HepG2 (cell line): ENCODE results near the gene ODAD4. TPM values are rescaled to one million over a fixed set of nuclear protein-coding genes. Genes with fewer than 3 reads are reported as not detected.

ENCODE experiments used
- DMAP1 ChIP-seq: IDR thresholded peaks from 2 replicates; pipeline ENCODE4 v1.6.1; 2016
- DMTF1 ChIP-seq: sonication (generic); formaldehyde crosslinking; IDR thresholded peaks from 2 replicates; pipeline ENCODE4 v1.4.0; 2020; ENCODE audit warnings: mild to moderate bottlenecking, missing genetic modification reagents
- FOXA3 ChIP-seq: IDR thresholded peaks from 2 replicates; pipeline ENCODE4 v1.6.1; 2016; ENCODE audit warnings: missing genetic modification reagents, missing compliant biosample characterization
- GZF1 ChIP-seq: sonication (generic); formaldehyde crosslinking; IDR thresholded peaks from 2 replicates; pipeline ENCODE4 v1.5.1; 2020; ENCODE audit warnings: mild to moderate bottlenecking, missing genetic modification reagents
- MIXL1 ChIP-seq: IDR thresholded peaks from 2 replicates; pipeline ENCODE4 v1.6.1; 2016
- NAIF1 ChIP-seq: sonication (generic); formaldehyde crosslinking; IDR thresholded peaks from 2 replicates; pipeline ENCODE4 v1.5.0; 2020; ENCODE audit warnings: mild to moderate bottlenecking, missing genetic modification reagents, borderline replicate concordance
- POLR2AphosphoS2 ChIP-seq: IDR thresholded peaks from 2 replicates; pipeline ENCODE4 v1.6.1; 2011; ENCODE audit warnings: low read depth, low read length, improper control_type of control experiment
- SOX13 ChIP-seq, 3 experiments: fragments of 450-650 bp in 1 of 3; sonication (generic) in 1 of 3; formaldehyde crosslinking in 1 of 3; IDR thresholded peaks in 2 of 3; conservative IDR thresholded peaks in 1 of 3; 2 replicates each; pipeline versions ENCODE4 v1.5.0 to v1.6.1; 2016 to 2020; ENCODE audit warnings: antibody characterized with exemption in 1 of 3, mild to moderate bottlenecking in 1 of 3, missing compliant biosample characterization in 1 of 3, missing genetic modification reagents in 1 of 3, moderate library complexity in 1 of 3
- TFDP2 ChIP-seq: sonication (generic); formaldehyde crosslinking; IDR thresholded peaks from 2 replicates; pipeline ENCODE4 v1.4.0; 2020; ENCODE audit warnings: missing genetic modification reagents
- ZBED4 ChIP-seq: sonication (generic); formaldehyde crosslinking; IDR thresholded peaks from 2 replicates; pipeline ENCODE4 v1.4.0; 2020; ENCODE audit warnings: missing genetic modification reagents, borderline replicate concordance
- ZNF274 ChIP-seq: sonication (generic); formaldehyde crosslinking; IDR thresholded peaks from 2 replicates; pipeline ENCODE4 v1.5.1; 2020; ENCODE audit warnings: mild to moderate bottlenecking, missing genetic modification reagents
- ZNF34 ChIP-seq: sonication (generic); formaldehyde crosslinking; IDR thresholded peaks from 2 replicates; pipeline ENCODE4 v1.4.0; 2020; ENCODE audit warnings: mild to moderate bottlenecking, missing genetic modification reagents, borderline replicate concordance
- ZNF589 ChIP-seq: sonication (generic); formaldehyde crosslinking; conservative IDR thresholded peaks from 2 replicates; pipeline ENCODE4 v1.8.0; 2022; ENCODE audit warnings: mild to moderate bottlenecking, moderate library complexity, missing genetic modification reagents
- ZNF790 ChIP-seq: sonication (generic); formaldehyde crosslinking; IDR thresholded peaks from 2 replicates; pipeline ENCODE4 v1.8.0; 2022; ENCODE audit warnings: missing genetic modification reagents, mild to moderate bottlenecking, borderline replicate concordance
- ZSCAN12 ChIP-seq: sonication (generic); formaldehyde crosslinking; IDR thresholded peaks from 2 replicates; pipeline ENCODE4 v1.9.0; 2021; ENCODE audit warnings: mild to moderate bottlenecking, missing genetic modification reagents
- ZSCAN31 ChIP-seq: sonication (generic); formaldehyde crosslinking; IDR thresholded peaks from 2 replicates; pipeline ENCODE4 v1.5.0; 2020; ENCODE audit warnings: low read depth, mild to moderate bottlenecking, missing genetic modification reagents
- ZUFSP ChIP-seq: sonication (generic); formaldehyde crosslinking; IDR thresholded peaks from 2 replicates; pipeline ENCODE4 v1.9.0; 2021; ENCODE audit warnings: missing genetic modification reagents, mild to moderate bottlenecking, borderline replicate concordance
- polyA plus RNA-seq, 8 experiments: library from polyadenylated mRNA; depleted of rRNA in 3 of 8; stranded (reverse) in 7 of 8; unstranded in 1 of 8; fragments of >200 nt; fragmentation: Illumina TruSeq in 4 of 8; extraction: Trizol in 4 of 8; gene quantifications; 2 replicates each; pipeline versions ENCODE4 v1.2.1 to v1.2.3, GENCODE V29; 2011 to 2016; ENCODE audit warnings: low read depth in 4 of 8, missing spikeins in 1 of 8, mixed read lengths in 1 of 8; ENCODE audit not compliant: insufficient read depth in 1 of 8
- total RNA-seq, 5 experiments: library from RNA; depleted of rRNA; stranded (reverse); fragments of >200 nt; fragmentation: Illumina TruSeq; extraction: Trizol; gene quantifications; 2 replicates each; pipeline ENCODE4 v1.2.3, GENCODE V29; 2016; ENCODE audit warnings: low read depth in 1 of 5
- TF ChIP-seq, protein P1 (sequence below), 2 experiments: fragments of 450-650 bp in 1 of 2; sonication (generic) in 1 of 2; formaldehyde crosslinking; IDR thresholded peaks; 2 replicates each; pipeline versions ENCODE4 v1.5.0 to v1.8.0; 2020 to 2022; ENCODE audit warnings: mild to moderate bottlenecking in 1 of 2, missing genetic modification reagents in 1 of 2

The ODAD4 gene
- total and polyA plus RNA-seq, 2 of the 13 experiments (the other 11 are each of a cell fraction or from before 2014, with no cell fraction given), result 0.48 to 0.53 TPM

DNA sequence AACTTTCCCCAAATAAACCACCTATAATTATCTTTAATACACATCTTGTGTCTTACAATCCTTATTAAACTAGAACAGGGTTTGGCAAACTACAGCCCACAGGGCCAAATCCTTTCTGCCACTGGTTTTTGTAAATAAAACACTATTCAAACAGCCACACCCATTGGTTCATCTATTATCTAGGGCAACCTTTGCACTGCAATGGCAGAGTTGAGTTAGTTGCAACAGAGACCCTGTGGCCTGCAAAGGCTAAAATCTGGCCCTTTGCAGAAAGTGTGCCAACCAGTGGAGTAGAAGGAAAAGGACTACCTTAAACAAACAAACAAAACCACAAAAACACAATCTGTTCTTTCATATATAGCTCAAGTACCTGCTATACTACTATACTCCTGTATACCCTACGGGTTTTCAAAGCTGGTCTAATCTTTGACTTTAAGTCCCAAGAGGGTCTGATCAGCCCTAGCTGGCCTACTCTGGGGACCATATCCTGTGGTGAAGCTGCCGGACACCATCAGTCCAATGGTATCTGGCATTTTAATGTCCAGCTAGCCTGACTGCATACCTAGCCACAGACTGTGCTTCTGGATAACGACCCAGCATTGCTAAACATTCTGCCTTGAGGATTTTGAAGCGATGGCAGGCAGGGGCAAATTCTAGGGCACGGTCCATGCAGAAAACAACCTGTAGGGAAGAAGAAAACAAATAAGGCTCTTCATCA is 59.4 kb downstream of the ODAD4 start (continued):
- no peak for TF ChIP-seq ZNF790 (CRISPR knock-in tag)
- TF ChIP-seq ZUFSP (CRISPR knock-in tag), result no peak
- TF ChIP-seq ZNF274 (CRISPR knock-in tag), result no peak; the same call in 1 of the 2 replicates
- TF ChIP-seq POLR2AphosphoS2, result no peak
- no peak for TF ChIP-seq GZF1 (CRISPR knock-in tag)
- peak; percentile 69; the same call in 1 of the 2 replicates for TF ChIP-seq DMAP1 (CRISPR knock-in tag)
- 0 out of 2 replicates have a peak, but pooled peaks have one; percentile 33 for TF ChIP-seq ZBED4 (CRISPR knock-in tag)
- no peak for TF ChIP-seq NAIF1 (CRISPR knock-in tag)
- TF ChIP-seq ZSCAN12 (CRISPR knock-in tag), result no peak
- peak; percentile 78; the same call in 1 of the 2 replicates for TF ChIP-seq MIXL1 (CRISPR knock-in tag)
- TF ChIP-seq, protein P1, sequence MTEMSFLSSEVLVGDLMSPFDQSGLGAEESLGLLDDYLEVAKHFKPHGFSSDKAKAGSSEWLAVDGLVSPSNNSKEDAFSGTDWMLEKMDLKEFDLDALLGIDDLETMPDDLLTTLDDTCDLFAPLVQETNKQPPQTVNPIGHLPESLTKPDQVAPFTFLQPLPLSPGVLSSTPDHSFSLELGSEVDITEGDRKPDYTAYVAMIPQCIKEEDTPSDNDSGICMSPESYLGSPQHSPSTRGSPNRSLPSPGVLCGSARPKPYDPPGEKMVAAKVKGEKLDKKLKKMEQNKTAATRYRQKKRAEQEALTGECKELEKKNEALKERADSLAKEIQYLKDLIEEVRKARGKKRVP (CRISPR knock-in tag; IDR thresholded peaks at IDR 0.05), result peak in 1 of 2 experiments; percentile 50; a peak in 1 of 4 replicates
- TF ChIP-seq SOX13 (IDR thresholded peaks at IDR 0.05), result peak; percentile 58; the same call in 1 of the 2 replicates
- TF ChIP-seq SOX13 (CRISPR knock-in tag; conservative IDR thresholded peaks at IDR 0.05 in 1 of 2, IDR thresholded peaks at IDR 0.05 in 1 of 2), result peak in 1 of 2 experiments; percentile 96; a peak in 2 of 4 replicates
- no peak for TF ChIP-seq DMTF1 (CRISPR knock-in tag)
- no peak for TF ChIP-seq ZNF589 (CRISPR knock-in tag)
- no peak for TF ChIP-seq ZNF34 (CRISPR knock-in tag)
- no peak for TF ChIP-seq TFDP2
- peak; percentile 83 for TF ChIP-seq FOXA3 (CRISPR knock-in tag)
- no peak for TF ChIP-seq ZSCAN31 (CRISPR knock-in tag)
